Measurements from ENCODE around the gene PRKCH.

GRCh38 chr14:61561657-61562276 is 240.4 kb downstream of the PRKCH start:
- no peak for TF ChIP-seq ZNF121 (CRISPR knock-in tag; IDR thresholded peaks at IDR 0.05)
- TF ChIP-seq, protein P1, sequence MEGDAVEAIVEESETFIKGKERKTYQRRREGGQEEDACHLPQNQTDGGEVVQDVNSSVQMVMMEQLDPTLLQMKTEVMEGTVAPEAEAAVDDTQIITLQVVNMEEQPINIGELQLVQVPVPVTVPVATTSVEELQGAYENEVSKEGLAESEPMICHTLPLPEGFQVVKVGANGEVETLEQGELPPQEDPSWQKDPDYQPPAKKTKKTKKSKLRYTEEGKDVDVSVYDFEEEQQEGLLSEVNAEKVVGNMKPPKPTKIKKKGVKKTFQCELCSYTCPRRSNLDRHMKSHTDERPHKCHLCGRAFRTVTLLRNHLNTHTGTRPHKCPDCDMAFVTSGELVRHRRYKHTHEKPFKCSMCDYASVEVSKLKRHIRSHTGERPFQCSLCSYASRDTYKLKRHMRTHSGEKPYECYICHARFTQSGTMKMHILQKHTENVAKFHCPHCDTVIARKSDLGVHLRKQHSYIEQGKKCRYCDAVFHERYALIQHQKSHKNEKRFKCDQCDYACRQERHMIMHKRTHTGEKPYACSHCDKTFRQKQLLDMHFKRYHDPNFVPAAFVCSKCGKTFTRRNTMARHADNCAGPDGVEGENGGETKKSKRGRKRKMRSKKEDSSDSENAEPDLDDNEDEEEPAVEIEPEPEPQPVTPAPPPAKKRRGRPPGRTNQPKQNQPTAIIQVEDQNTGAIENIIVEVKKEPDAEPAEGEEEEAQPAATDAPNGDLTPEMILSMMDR (IDR thresholded peaks at IDR 0.05), result no peak
- no peak for TF ChIP-seq AFF4 (CRISPR knock-in tag; IDR thresholded peaks at IDR 0.05; ENCODE audit: borderline replicate concordance)
- TF ChIP-seq ZNF138 (CRISPR knock-in tag; conservative IDR thresholded peaks at IDR 0.05), result no peak
- no peak for TF ChIP-seq CREM (CRISPR knock-in tag; IDR thresholded peaks at IDR 0.05)
- TF ChIP-seq NR2C2 (CRISPR knock-in tag; IDR thresholded peaks at IDR 0.05), result no peak
- no peak for TF ChIP-seq RELA (CRISPR knock-in tag; IDR thresholded peaks at IDR 0.05; ENCODE audit: borderline replicate concordance)

All from WTC11 (cell line).